Progenitor cell of endocrine pancreas (in vitro differentiated cells): ENCODE results near the gene PGPEP1. TPM values are rescaled to one million over a fixed set of nuclear protein-coding genes. Genes with fewer than 3 reads are reported as not detected.

ENCODE experiments used
- DNase-seq: peaks from one replicate; pipeline ENCODE4 v3.0.0; 2021; ENCODE audit warnings: low spot score; ENCODE audit not compliant: unreplicated experiment
- H3K27ac Mint-ChIP-seq: 2 replicates; pipeline ENCODE4 v1.8.0; 2021; ENCODE audit warnings: mild to moderate bottlenecking, moderate library complexity, mixed read lengths
- H3K27me3 Mint-ChIP-seq: 2 replicates; pipeline ENCODE4 v1.8.0; 2021; ENCODE audit warnings: mixed read lengths
- H3K36me3 Mint-ChIP-seq: 2 replicates; pipeline ENCODE4 v1.8.0; 2022; ENCODE audit warnings: mixed read lengths; ENCODE audit not compliant: insufficient read depth
- H3K4me1 Mint-ChIP-seq: 2 replicates; pipeline ENCODE4 v1.8.0; 2021; ENCODE audit warnings: low read depth, mixed read lengths
- H3K4me3 Mint-ChIP-seq: 2 replicates; pipeline ENCODE4 v1.8.0; 2021; ENCODE audit warnings: low read depth, mild to moderate bottlenecking, moderate library complexity, mixed read lengths
- H3K9me3 Mint-ChIP-seq: 2 replicates; pipeline ENCODE4 v1.8.0; 2021; ENCODE audit warnings: low read depth, mixed read lengths
- total RNA-seq: library from RNA; stranded (reverse); gene quantifications from 2 replicates; pipeline ENCODE4 v1.2.1, GENCODE V29; 2021
- TF ChIP-seq, protein P1 (sequence below): fragments of 200-600 bp; sonication (generic); IDR thresholded peaks from one replicate; pipeline ENCODE4 v1.5.0; 2021; ENCODE audit warnings: antibody characterized with exemption, mild to moderate bottlenecking; ENCODE audit not compliant: unreplicated experiment

The PGPEP1 gene
- total RNA-seq, 1 donor from 2014 or later: 51.3 TPM

- TF ChIP-seq, protein P1, sequence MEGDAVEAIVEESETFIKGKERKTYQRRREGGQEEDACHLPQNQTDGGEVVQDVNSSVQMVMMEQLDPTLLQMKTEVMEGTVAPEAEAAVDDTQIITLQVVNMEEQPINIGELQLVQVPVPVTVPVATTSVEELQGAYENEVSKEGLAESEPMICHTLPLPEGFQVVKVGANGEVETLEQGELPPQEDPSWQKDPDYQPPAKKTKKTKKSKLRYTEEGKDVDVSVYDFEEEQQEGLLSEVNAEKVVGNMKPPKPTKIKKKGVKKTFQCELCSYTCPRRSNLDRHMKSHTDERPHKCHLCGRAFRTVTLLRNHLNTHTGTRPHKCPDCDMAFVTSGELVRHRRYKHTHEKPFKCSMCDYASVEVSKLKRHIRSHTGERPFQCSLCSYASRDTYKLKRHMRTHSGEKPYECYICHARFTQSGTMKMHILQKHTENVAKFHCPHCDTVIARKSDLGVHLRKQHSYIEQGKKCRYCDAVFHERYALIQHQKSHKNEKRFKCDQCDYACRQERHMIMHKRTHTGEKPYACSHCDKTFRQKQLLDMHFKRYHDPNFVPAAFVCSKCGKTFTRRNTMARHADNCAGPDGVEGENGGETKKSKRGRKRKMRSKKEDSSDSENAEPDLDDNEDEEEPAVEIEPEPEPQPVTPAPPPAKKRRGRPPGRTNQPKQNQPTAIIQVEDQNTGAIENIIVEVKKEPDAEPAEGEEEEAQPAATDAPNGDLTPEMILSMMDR: no peak
- no peak for DNase-seq
- Mint-ChIP-seq H3K36me3 (peaks cover 9% of the 10 kb centered on the region), H3K27ac (no peak overlapping the region), H3K4me1 (peaks cover 6% of the 10 kb centered on the region), H3K4me3 (no peak overlapping the region), H3K9me3 (no peaks in the 10 kb centered on the region), H3K27me3 (no peaks in the 10 kb centered on the region)
Observed at GRCh38 chr19:18312092-18312534, 28.3 kb upstream of the PGPEP1 start.

- Mint-ChIP-seq H3K9me3 (no peaks in the 10 kb centered on the region), H3K27ac (no peak overlapping the region), H3K4me3 (no peak overlapping the region), H3K4me1 (peaks cover 6% of the 10 kb centered on the region), H3K27me3 (no peaks in the 10 kb centered on the region), H3K36me3 (peaks cover 4% of the 10 kb centered on the region)
- TF ChIP-seq, protein P1: no peak
- DNase-seq: no peak
Observed at GRCh38 chr19:18313398-18313797, 27.0 kb upstream of the PGPEP1 start.

GRCh38 chr19:18317961-18318800 is 22.2 kb upstream of the PGPEP1 start:
- TF ChIP-seq, protein P1: no peak
- Mint-ChIP-seq H3K36me3 (peaks cover 4% of the 10 kb centered on the region), H3K27ac (no peak overlapping the region), H3K4me3 (no peak overlapping the region), H3K9me3 (no peaks in the 10 kb centered on the region), H3K27me3 (no peaks in the 10 kb centered on the region), H3K4me1 (peaks cover 37% of the 10 kb centered on the region)
- no peak for DNase-seq

- TF ChIP-seq, protein P1: no peak
- peaks cover 1% of the 10 kb centered on the region for H3K36me3 Mint-ChIP-seq
- H3K27me3 Mint-ChIP-seq: no peaks in the 10 kb centered on the region
- peak overlapping the region; percentile 27 for H3K4me3 Mint-ChIP-seq
- no peaks in the 10 kb centered on the region for H3K9me3 Mint-ChIP-seq
- peaks cover 45% of the 10 kb centered on the region for H3K4me1 Mint-ChIP-seq
- H3K27ac Mint-ChIP-seq: peak overlapping the region; percentile 94
- no peak for DNase-seq
Observed at GRCh38 chr19:18319591-18320135, 20.7 kb upstream of the PGPEP1 start.

- Mint-ChIP-seq H3K27ac (peak overlapping the region; percentile 87), H3K27me3 (no peaks in the 10 kb centered on the region), H3K9me3 (no peaks in the 10 kb centered on the region), H3K36me3 (peaks cover under 1% of the 10 kb centered on the region), H3K4me1 (peaks cover 39% of the 10 kb centered on the region), H3K4me3 (peak overlapping the region; percentile 88)
- no peak for DNase-seq
- TF ChIP-seq, protein P1: no peak
Observed at GRCh38 chr19:18320865-18321733, 19.3 kb upstream of the PGPEP1 start.
